ENCODE results near the gene GADD45G.

The GADD45G gene

DNA sequence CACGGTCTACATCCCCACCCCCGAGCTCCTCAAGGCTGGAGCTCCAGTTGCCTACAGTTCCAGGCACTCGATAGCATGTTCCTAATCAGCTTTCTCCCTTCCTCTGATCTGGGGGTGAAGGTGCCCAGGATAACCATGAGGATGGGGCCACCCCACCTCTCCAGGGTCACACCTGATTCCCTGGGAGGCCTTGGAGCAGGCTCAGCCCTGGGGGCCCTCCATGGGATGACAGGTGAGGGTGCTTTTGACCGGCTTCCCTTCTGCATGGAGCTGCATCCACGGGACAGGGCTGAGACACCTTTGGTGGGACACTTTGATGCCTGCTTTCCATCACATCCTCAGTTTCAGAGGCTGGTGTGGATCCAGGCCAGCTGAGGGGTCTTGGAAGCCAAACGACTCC is 28.6 kb downstream of the GADD45G start:
- no peak overlapping the region for H3K4me3 ChIP-seq (ENCODE audit: low read depth, low read length)
- in situ Hi-C loops (cut with HindIII; ENCODE audit: low sequenced_read_pairs), result no loop called here
- TF ChIP-seq, protein P1, sequence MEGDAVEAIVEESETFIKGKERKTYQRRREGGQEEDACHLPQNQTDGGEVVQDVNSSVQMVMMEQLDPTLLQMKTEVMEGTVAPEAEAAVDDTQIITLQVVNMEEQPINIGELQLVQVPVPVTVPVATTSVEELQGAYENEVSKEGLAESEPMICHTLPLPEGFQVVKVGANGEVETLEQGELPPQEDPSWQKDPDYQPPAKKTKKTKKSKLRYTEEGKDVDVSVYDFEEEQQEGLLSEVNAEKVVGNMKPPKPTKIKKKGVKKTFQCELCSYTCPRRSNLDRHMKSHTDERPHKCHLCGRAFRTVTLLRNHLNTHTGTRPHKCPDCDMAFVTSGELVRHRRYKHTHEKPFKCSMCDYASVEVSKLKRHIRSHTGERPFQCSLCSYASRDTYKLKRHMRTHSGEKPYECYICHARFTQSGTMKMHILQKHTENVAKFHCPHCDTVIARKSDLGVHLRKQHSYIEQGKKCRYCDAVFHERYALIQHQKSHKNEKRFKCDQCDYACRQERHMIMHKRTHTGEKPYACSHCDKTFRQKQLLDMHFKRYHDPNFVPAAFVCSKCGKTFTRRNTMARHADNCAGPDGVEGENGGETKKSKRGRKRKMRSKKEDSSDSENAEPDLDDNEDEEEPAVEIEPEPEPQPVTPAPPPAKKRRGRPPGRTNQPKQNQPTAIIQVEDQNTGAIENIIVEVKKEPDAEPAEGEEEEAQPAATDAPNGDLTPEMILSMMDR (IDR thresholded peaks at IDR 0.05; ENCODE audit: low read depth, low read length, missing control alignments), result no peak
- DNase-seq (ENCODE audit: low read depth), result no peak

DNA sequence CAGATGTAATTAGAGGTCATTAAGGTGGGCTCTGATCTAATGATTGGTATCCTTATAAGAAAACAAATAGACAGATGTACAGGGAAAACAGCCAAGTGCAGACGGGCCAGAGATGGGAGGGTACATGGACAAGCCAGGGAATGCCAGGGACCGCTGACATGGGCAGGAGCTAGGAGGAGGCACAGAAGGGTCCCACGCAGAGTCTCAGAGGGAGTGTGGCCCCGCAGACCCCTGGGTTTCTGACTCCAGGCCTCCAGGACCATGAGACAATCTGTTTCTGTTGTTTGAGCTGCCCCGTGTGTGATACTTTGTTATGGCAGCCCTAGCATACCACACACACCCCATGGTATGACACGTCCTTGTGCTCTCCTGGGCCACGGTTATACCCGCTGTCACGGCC is 29.1 kb downstream of the GADD45G start:
- in situ Hi-C loops (cut with HindIII; ENCODE audit: low sequenced_read_pairs), result no loop called here

DNA sequence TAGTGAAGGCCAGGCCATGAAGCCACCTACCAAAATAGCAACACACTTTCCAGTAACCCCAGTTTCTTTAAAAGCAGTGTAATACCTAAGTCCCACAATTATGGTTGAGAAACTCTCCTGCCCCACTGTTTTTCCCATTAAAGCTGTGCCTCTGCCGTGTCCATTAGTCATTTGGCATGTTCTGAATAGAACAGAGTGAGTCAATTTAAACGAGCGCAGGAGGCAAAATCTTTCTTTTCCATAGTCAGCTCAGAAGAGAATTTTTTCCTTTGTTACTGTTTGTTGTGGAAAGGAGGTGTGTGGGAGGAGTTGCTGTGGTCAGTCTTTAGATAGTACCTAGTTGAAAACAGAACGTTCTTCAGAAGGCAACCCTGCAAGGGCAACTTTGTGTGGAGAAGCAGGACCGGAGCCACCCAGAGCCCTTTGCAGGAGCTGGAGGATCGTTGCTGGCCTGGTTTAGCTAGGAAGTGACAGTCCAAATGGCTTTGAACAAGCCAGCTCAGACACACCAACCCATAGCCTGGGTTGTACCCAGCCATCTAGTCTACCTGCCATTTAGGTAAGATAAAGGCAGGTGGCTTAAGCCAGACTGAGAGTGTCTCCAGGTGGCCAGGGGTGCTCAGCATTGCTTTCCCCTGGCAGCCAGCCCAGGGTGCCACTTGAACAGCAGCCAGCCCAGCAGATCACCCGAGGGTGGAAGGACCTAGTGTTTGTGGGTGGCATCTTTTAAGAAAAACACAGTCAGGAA is 30.4 kb downstream of the GADD45G start:
- DNase-seq (ENCODE audit: low read depth), result peak; percentile 82
- no peak overlapping the region for H3K4me3 ChIP-seq (ENCODE audit: low read depth, low read length)
- TF ChIP-seq, protein P1 (IDR thresholded peaks at IDR 0.05; ENCODE audit: low read depth, low read length, missing control alignments), result no peak
- in situ Hi-C loops (cut with HindIII; ENCODE audit: low sequenced_read_pairs), result no loop called here

More for the DNA sequence above, 29.1 kb downstream of the GADD45G start:
- no peak overlapping the region for H3K4me3 ChIP-seq (ENCODE audit: low read depth, low read length)
- no peak for DNase-seq (ENCODE audit: low read depth)
- TF ChIP-seq, protein P1 (IDR thresholded peaks at IDR 0.05; ENCODE audit: low read depth, low read length, missing control alignments), result no peak

DNA sequence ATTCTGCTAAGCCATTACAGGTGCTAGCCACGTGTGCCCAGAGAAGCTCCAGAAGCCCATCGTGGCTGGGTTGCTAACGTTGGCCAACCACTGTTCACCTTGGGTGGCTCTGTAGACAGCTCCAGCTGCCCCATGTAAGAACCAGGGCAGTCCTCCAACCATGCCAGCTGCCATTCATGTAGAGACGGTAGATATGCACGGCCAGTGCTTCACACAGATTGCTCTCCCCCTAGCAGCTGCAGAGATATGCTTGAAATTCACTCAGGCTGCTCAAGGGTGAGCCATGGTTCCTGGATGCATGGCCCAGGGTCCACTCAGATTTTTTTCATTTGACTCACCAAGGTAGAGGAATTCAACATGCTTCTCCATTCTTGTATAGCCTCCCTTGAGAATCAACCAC is 31.0 kb downstream of the GADD45G start:
- in situ Hi-C loops (cut with HindIII; ENCODE audit: low sequenced_read_pairs), result no loop called here
- TF ChIP-seq, protein P1 (IDR thresholded peaks at IDR 0.05; ENCODE audit: low read depth, low read length, missing control alignments), result no peak
- peak; percentile 41 for DNase-seq (ENCODE audit: low read depth)
- H3K4me3 ChIP-seq (ENCODE audit: low read depth, low read length), result no peak overlapping the region

DNA sequence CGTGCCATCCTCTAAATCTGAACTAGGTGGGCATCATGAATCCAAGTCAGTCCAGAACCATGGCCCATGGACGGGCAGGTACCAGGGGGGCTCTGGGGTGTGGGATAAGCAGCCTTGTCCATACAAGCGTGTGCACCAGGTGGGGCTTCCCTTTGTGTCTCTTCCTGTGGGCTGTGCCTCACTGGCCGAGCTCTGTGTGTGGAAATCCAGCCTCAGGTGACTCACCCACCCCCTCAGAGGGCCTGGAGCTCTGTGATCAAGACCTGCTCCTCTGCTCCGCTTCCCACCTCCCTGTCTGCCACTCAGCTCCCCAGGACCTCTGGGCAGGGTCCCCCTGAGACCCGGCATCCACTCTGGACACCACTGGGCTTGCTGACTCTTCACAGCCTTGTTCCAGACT is 33.0 kb downstream of the GADD45G start:
- in situ Hi-C loops (cut with HindIII; ENCODE audit: low sequenced_read_pairs), result no loop called here
- no peak overlapping the region for H3K4me3 ChIP-seq (ENCODE audit: low read depth, low read length)

DNA sequence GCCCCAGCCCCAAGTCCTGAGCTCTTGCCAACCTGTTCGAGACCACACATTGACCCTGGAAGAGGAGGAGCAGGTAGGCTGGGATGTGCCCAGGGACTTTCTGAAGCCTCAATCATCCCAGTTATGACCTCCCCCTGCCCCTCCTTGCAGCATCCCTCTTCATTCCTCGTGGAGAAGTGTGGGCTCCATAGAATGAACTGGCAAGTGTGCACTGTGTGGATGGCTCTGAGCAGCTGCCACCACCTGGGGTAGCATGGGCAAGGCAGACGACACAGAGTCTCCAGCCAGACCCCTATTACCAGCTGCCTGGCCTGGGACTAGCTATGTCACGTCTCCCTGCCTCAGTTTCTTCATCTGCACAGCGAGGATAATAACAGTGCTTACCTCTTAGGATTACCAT is 33.5 kb downstream of the GADD45G start:
- in situ Hi-C loops (cut with HindIII; ENCODE audit: low sequenced_read_pairs), result no loop called here
- no peak overlapping the region for H3K4me3 ChIP-seq (ENCODE audit: low read depth, low read length)
- TF ChIP-seq, protein P1 (IDR thresholded peaks at IDR 0.05; ENCODE audit: low read depth, low read length, missing control alignments), result no peak
- no peak for DNase-seq (ENCODE audit: low read depth)

More for the DNA sequence above, 33.0 kb downstream of the GADD45G start:
- TF ChIP-seq, protein P1 (IDR thresholded peaks at IDR 0.05; ENCODE audit: low read depth, low read length, missing control alignments), result no peak
- DNase-seq (ENCODE audit: low read depth), result no peak
